HepG2 (cell line): Measurements from ENCODE around the gene USP5. TPM values are rescaled to one million over a fixed set of nuclear protein-coding genes. Genes with fewer than 3 reads are reported as not detected.

Source experiments
- EEA1 ChIP-seq: sonication (generic); formaldehyde crosslinking; IDR thresholded peaks from 2 replicates; pipeline ENCODE4 v1.5.1; 2020; ENCODE audit warnings: mild to moderate bottlenecking, missing genetic modification reagents, borderline replicate concordance
- KDM2A ChIP-seq: sonication (generic); formaldehyde crosslinking; IDR thresholded peaks from 2 replicates; pipeline ENCODE4 v1.4.0; 2020; ENCODE audit warnings: low read depth, missing genetic modification reagents, borderline replicate concordance
- KDM5A ChIP-seq: fragments of 200-600 bp; sonication (generic); IDR thresholded peaks from 2 replicates; pipeline ENCODE4 v1.7.0; 2018; ENCODE audit warnings: antibody characterized with exemption, mild to moderate bottlenecking, low read length, borderline replicate concordance
- MTF2 ChIP-seq: sonication (generic); formaldehyde crosslinking; IDR thresholded peaks from 2 replicates; pipeline ENCODE4 v1.5.0; 2020; ENCODE audit warnings: missing genetic modification reagents, borderline replicate concordance
- NAIF1 ChIP-seq: sonication (generic); formaldehyde crosslinking; IDR thresholded peaks from 2 replicates; pipeline ENCODE4 v1.5.0; 2020; ENCODE audit warnings: mild to moderate bottlenecking, missing genetic modification reagents, borderline replicate concordance
- PTBP1 ChIP-seq: fragments of 200-400 bp; formaldehyde crosslinking; IDR thresholded peaks from 2 replicates; pipeline ENCODE4 v1.6.1; 2018; ENCODE audit warnings: low read length, low read depth; ENCODE audit not compliant: poor library complexity, severe bottlenecking
- REPIN1 ChIP-seq: sonication (generic); formaldehyde crosslinking; IDR thresholded peaks from 2 replicates; pipeline ENCODE4 v1.8.0; 2022; ENCODE audit warnings: missing genetic modification reagents, low read depth, mild to moderate bottlenecking, borderline replicate concordance
- RFX3 ChIP-seq: IDR thresholded peaks from 2 replicates; pipeline ENCODE4 v1.6.1; 2016; ENCODE audit warnings: missing biosample characterization, missing genetic modification reagents
- SNAPC4 ChIP-seq: sonication (generic); formaldehyde crosslinking; IDR thresholded peaks from 2 replicates; pipeline ENCODE4 v1.4.0; 2020; ENCODE audit warnings: mild to moderate bottlenecking, missing genetic modification reagents
- SNRNP70 ChIP-seq: fragments of 200-400 bp; formaldehyde crosslinking; IDR thresholded peaks from 2 replicates; pipeline ENCODE4 v1.6.1; 2017; ENCODE audit warnings: mild to moderate bottlenecking, low read depth, low read length, moderate library complexity
- ZNF331 ChIP-seq: sonication (generic); formaldehyde crosslinking; IDR thresholded peaks from 2 replicates; pipeline ENCODE4 v1.4.0; 2020; ENCODE audit warnings: missing genetic modification reagents
- ZNF343 ChIP-seq: sonication (generic); formaldehyde crosslinking; IDR thresholded peaks from 2 replicates; pipeline ENCODE4 v1.4.0; 2020; ENCODE audit warnings: mild to moderate bottlenecking, missing genetic modification reagents
- ZNF451 ChIP-seq: sonication (generic); formaldehyde crosslinking; IDR thresholded peaks from 2 replicates; pipeline ENCODE4 v1.5.0; 2020; ENCODE audit warnings: mild to moderate bottlenecking, missing genetic modification reagents
- ZNF460 ChIP-seq: sonication (generic); formaldehyde crosslinking; IDR thresholded peaks from 2 replicates; pipeline ENCODE4 v1.5.1; 2020; ENCODE audit warnings: missing genetic modification reagents, mild to moderate bottlenecking, borderline replicate concordance
- ZNF768 ChIP-seq: sonication (generic); formaldehyde crosslinking; IDR thresholded peaks from 2 replicates; pipeline ENCODE4 v1.4.0; 2020; ENCODE audit warnings: missing genetic modification reagents
- ZSCAN30 ChIP-seq: sonication (generic); formaldehyde crosslinking; IDR thresholded peaks from 2 replicates; pipeline ENCODE4 v1.5.0; 2020; ENCODE audit warnings: mild to moderate bottlenecking, missing genetic modification reagents
- polyA plus RNA-seq, 8 experiments: library from polyadenylated mRNA; depleted of rRNA in 3 of 8; stranded (reverse) in 7 of 8; unstranded in 1 of 8; fragments of >200 nt; fragmentation: Illumina TruSeq in 4 of 8; extraction: Trizol in 4 of 8; gene quantifications; 2 replicates each; pipeline versions ENCODE4 v1.2.1 to v1.2.3, GENCODE V29; 2011 to 2016; ENCODE audit warnings: low read depth in 4 of 8, missing spikeins in 1 of 8, mixed read lengths in 1 of 8; ENCODE audit not compliant: insufficient read depth in 1 of 8
- total RNA-seq, 5 experiments: library from RNA; depleted of rRNA; stranded (reverse); fragments of >200 nt; fragmentation: Illumina TruSeq; extraction: Trizol; gene quantifications; 2 replicates each; pipeline ENCODE4 v1.2.3, GENCODE V29; 2016; ENCODE audit warnings: low read depth in 1 of 5
- TF ChIP-seq, protein P1 (sequence below): sonication (generic); formaldehyde crosslinking; IDR thresholded peaks from 2 replicates; pipeline ENCODE4 v1.8.1; 2023; ENCODE audit warnings: missing genetic modification reagents, inconsistent platforms, borderline replicate concordance
- TF ChIP-seq, protein P2 (sequence below): sonication (generic); formaldehyde crosslinking; IDR thresholded peaks from 2 replicates; pipeline ENCODE4 v1.8.0; 2023; ENCODE audit warnings: mild to moderate bottlenecking, missing genetic modification reagents
- TF ChIP-seq, protein P3 (sequence below): sonication (generic); formaldehyde crosslinking; IDR thresholded peaks from 2 replicates; pipeline ENCODE4 v1.4.0; 2020; ENCODE audit warnings: missing genetic modification reagents

USP5 gene
- total and polyA plus RNA-seq, 2 of the 13 experiments (the other 11 are each of a cell fraction or from before 2014, with no cell fraction given): 39.6 to 56.0 TPM

DNA sequence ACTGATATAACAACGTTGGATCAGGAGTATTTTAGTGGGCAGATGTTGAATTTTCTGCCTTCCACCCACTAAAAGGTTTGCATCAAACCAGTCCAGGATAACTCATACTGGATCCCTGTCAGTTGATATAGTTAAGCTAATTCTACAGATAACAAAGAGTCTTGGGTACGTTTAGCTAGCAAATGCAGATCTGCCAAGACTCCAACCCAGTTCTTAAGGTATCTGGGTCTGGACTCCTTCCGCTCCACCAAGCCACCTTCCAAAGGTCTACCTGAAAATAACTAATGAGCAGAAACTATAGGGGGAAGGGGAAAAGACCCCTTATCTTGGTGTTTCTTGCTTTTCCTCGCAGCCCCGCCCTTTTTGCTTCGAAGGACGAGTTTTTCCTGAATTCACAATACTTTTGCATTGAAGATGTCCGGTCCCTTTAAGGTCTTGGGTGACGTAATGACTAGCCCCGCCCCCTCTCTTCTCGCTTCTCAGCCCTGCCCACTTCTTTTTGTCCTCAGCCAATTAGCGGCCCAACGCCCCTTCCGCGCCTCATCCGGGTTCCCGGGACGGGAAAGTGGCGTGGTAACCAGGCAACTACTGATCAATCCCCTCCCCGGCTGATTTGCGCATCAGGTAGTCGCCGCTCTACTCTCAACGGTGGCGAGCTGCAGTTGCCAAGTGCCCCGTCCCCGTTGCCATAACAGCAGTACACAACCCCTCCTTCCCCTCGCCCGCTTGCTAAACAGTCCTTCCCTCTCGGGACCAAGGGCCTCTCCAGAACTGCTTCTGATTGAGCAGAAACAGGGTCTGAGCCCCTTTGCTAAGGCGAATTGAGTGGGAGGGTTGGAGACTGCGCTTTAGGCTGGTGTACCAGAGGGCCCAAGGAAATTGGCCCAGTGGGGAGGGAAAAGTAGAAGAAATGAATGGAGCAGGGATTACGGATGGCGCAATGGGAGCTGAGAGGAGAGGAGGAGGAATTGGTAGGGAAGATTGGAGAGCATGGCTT is 52.6 kb downstream of the USP5 start, which contains the start of gene LRRC23 (continued):
- TF ChIP-seq REPIN1 (CRISPR knock-in tag) (peak; percentile 30; the same call in 1 of the 2 replicates), SNAPC4 (CRISPR knock-in tag) (no peak), ZNF460 (CRISPR knock-in tag) (no peak), SNRNP70 (no peak), RFX3 (peak; percentile 85), KDM2A (CRISPR knock-in tag) (peak; percentile 65; the same call in 1 of the 2 replicates), KDM5A (no peak; the same call in 1 of the 2 replicates), PTBP1 (no peak), ZNF331 (CRISPR knock-in tag) (no peak), EEA1 (no peak), ZNF343 (CRISPR knock-in tag) (no peak), ZNF768 (no peak), ZNF451 (CRISPR knock-in tag) (no peak), ZSCAN30 (CRISPR knock-in tag) (no peak), NAIF1 (CRISPR knock-in tag) (peak; percentile 100), MTF2 (CRISPR knock-in tag) (no peak)
- TF ChIP-seq, protein P1, sequence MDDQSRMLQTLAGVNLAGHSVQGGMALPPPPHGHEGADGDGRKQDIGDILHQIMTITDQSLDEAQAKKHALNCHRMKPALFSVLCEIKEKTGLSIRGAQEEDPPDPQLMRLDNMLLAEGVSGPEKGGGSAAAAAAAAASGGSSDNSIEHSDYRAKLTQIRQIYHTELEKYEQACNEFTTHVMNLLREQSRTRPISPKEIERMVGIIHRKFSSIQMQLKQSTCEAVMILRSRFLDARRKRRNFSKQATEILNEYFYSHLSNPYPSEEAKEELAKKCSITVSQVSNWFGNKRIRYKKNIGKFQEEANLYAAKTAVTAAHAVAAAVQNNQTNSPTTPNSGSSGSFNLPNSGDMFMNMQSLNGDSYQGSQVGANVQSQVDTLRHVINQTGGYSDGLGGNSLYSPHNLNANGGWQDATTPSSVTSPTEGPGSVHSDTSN (CRISPR knock-in tag): no peak
- TF ChIP-seq, protein P2, sequence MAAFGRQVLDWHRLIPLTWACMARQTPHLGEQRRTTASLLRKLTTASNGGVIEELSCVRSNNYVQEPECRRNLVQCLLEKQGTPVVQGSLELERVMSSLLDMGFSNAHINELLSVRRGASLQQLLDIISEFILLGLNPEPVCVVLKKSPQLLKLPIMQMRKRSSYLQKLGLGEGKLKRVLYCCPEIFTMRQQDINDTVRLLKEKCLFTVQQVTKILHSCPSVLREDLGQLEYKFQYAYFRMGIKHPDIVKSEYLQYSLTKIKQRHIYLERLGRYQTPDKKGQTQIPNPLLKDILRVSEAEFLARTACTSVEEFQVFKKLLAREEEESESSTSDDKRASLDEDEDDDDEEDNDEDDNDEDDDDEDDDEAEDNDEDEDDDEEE (CRISPR knock-in tag): no peak
- TF ChIP-seq, protein P3, sequence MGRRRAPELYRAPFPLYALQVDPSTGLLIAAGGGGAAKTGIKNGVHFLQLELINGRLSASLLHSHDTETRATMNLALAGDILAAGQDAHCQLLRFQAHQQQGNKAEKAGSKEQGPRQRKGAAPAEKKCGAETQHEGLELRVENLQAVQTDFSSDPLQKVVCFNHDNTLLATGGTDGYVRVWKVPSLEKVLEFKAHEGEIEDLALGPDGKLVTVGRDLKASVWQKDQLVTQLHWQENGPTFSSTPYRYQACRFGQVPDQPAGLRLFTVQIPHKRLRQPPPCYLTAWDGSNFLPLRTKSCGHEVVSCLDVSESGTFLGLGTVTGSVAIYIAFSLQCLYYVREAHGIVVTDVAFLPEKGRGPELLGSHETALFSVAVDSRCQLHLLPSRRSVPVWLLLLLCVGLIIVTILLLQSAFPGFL (CRISPR knock-in tag): no peak
